ENCODE measurements around the gene PAPSS2.
A peak's percentile ranks its signal among the peaks of the same experiment; 100 is the strongest.
"Not testable (repeated sequence)": the region's sequence is repeated elsewhere in the genome, so short reads cannot be mapped to it uniquely, and the experiment has no call there.

PAPSS2 gene

GRCh38 chr10:87643920-87644319, 15.8 kb upstream of the PAPSS2 start:
- no peak for DNase-seq

GRCh38 chr10:87644500-87644899, 15.2 kb upstream of the PAPSS2 start:
- not testable (repeated sequence) for DNase-seq

GRCh38 chr10:87646192-87646909, 13.3 kb upstream of the PAPSS2 start:
- no peak for DNase-seq

GRCh38 chr10:87646935-87647334, 12.7 kb upstream of the PAPSS2 start:
- no peak for DNase-seq

GRCh38 chr10:87650838-87651589, 8.7 kb upstream of the PAPSS2 start:
- no peak for DNase-seq

- DNase-seq, result no peak
Observed at GRCh38 chr10:87651801-87652200, 7.9 kb upstream of the PAPSS2 start.

GRCh38 chr10:87652261-87652660, 7.4 kb upstream of the PAPSS2 start:
- DNase-seq, result no peak

GRCh38 chr10:87654212-87654611, 5.5 kb upstream of the PAPSS2 start:
- DNase-seq, result no peak

GRCh38 chr10:87656431-87657072, 3.1 kb upstream of the PAPSS2 start:
- peak; percentile 67 for DNase-seq

GRCh38 chr10:87657371-87657770, 2.3 kb upstream of the PAPSS2 start:
- DNase-seq, result no peak

- no peak for DNase-seq
Observed at GRCh38 chr10:87658321-87658795, 1.3 kb upstream of the PAPSS2 start.

GRCh38 chr10:87658858-87659555, 671 bp upstream of the PAPSS2 start:
- no peak for DNase-seq

- DNase-seq, result no peak
Observed at GRCh38 chr10:87660484-87661133, 931 bp downstream of the PAPSS2 start.

- no peak for DNase-seq
Observed at GRCh38 chr10:87661861-87662785, 2.4 kb downstream of the PAPSS2 start.

GRCh38 chr10:87664276-87664701, 4.6 kb downstream of the PAPSS2 start:
- DNase-seq, result no peak

- no peak for DNase-seq
Observed at GRCh38 chr10:87667493-87667892, 7.8 kb downstream of the PAPSS2 start.

- no peak for DNase-seq
Observed at GRCh38 chr10:87668324-87669074, 8.8 kb downstream of the PAPSS2 start.

- no peak for DNase-seq
Observed at GRCh38 chr10:87669752-87670151, 10.1 kb downstream of the PAPSS2 start.

- no peak for DNase-seq
Observed at GRCh38 chr10:87670586-87670985, 10.9 kb downstream of the PAPSS2 start.

- no peak for DNase-seq
Observed at GRCh38 chr10:87671139-87671815, 11.6 kb downstream of the PAPSS2 start.

Measured in KG1 (cell line).